Endothelial cell of umbilical vein (primary cell): ENCODE data around the gene CHCHD3. TPM values are rescaled to one million over a fixed set of nuclear protein-coding genes. Genes with fewer than 3 reads are reported as not detected.

Source experiments
- BruUV-seq: library from RNA; stranded (reverse); fragments of 400-500 nt; replicated peaks from 2 replicates; lab custom pipeline; 2021; lab: Mats Ljungman, UMichigan
- CTCF ChIA-PET: fragments of 300-600, 350-600 bp; sonication (Branson Sonifier 250); formaldehyde crosslinking; loops from one replicate; lab custom pipeline; 2021; ENCODE audit warnings: antibody characterized with exemption, inconsistent platforms; lab: Charles Lee
- POLR2A ChIA-PET: fragments of 300-600, 350-600 bp; sonication (Branson Sonifier 250); formaldehyde crosslinking; loops from one replicate; lab custom pipeline; 2021; ENCODE audit warnings: antibody characterized with exemption, inconsistent platforms; lab: Charles Lee
- DNase-seq: peaks from one replicate; pipeline ENCODE4 v3.0.0-alpha.2; 2011; ENCODE audit warnings: low read depth, low spot score
- FAIRE-seq: peaks from 2 replicates; lab custom pipeline; 2011; peaks lifted over from hg19 to GRCh38; lab: Jason Lieb, UNC
- H2AFZ ChIP-seq: 2 replicates; pipeline ENCODE4 v1.6.0; 2012; ENCODE audit warnings: low read depth, low read length, control low read depth, inconsistent platforms
- H3K27ac ChIP-seq: 2 replicates; pipeline ENCODE4 v1.5.1; 2011; ENCODE audit warnings: low read depth, mild to moderate bottlenecking, control low read depth, low read length, moderate library complexity; ENCODE audit not compliant: insufficient read depth
- H3K27me3 ChIP-seq, 2 experiments: 2 replicates each; pipeline versions ENCODE4 v1.6.0 to v1.6.1; 2011; ENCODE audit warnings: low read length in 2 of 2, mixed read lengths in 1 of 2; ENCODE audit not compliant: control insufficient read depth in 2 of 2, insufficient read depth in 2 of 2
- H3K36me3 ChIP-seq, 2 experiments: 2 replicates in 1 of 2; 3 replicates in 1 of 2; pipeline ENCODE4 v1.5.1; 2011; ENCODE audit warnings: low read length in 2 of 2, mild to moderate bottlenecking in 1 of 2, moderate library complexity in 1 of 2; ENCODE audit not compliant: control insufficient read depth in 2 of 2, insufficient read depth in 2 of 2; ENCODE audit errors: extremely low read depth in 1 of 2
- H3K4me1 ChIP-seq: 3 replicates; pipeline ENCODE4 v1.5.1; 2011; ENCODE audit warnings: mild to moderate bottlenecking, low read length; ENCODE audit not compliant: control insufficient read depth, insufficient read depth; ENCODE audit errors: extremely low read depth
- H3K4me2 ChIP-seq: 2 replicates; pipeline ENCODE4 v1.6.1; 2011; ENCODE audit warnings: low read length, control low read depth, mixed read lengths; ENCODE audit not compliant: insufficient read depth
- H3K4me3 ChIP-seq, 3 experiments: fragments of 200-600 bp in 1 of 3; sonication (generic), shearing (Covaris generic) in 1 of 3; replicated peaks in 1 of 3; 2 replicates each; pipeline ENCODE4 v1.5.1; 2011 to 2016; ENCODE audit warnings: control low read depth in 3 of 3, low read length in 3 of 3, mild to moderate bottlenecking in 2 of 3, inconsistent platforms in 1 of 3, low read depth in 1 of 3, moderate library complexity in 1 of 3; ENCODE audit not compliant: insufficient read depth in 1 of 3
- H3K79me2 ChIP-seq: 2 replicates; pipeline ENCODE4 v1.6.0; 2012; ENCODE audit warnings: low read length, inconsistent platforms; ENCODE audit not compliant: control insufficient read depth, insufficient read depth
- H3K9ac ChIP-seq: replicated peaks from 2 replicates; pipeline ENCODE3; 2011; ENCODE audit warnings: low read length, control low read depth; ENCODE audit not compliant: insufficient read depth; ENCODE audit errors: extremely low read depth
- H3K9me1 ChIP-seq: replicated peaks from 3 replicates; pipeline ENCODE4 v1.6.0; 2011; ENCODE audit warnings: mild to moderate bottlenecking, low read length; ENCODE audit not compliant: control insufficient read depth, insufficient read depth; ENCODE audit errors: extremely low read depth
- H3K9me3 ChIP-seq: replicated peaks from 2 replicates; pipeline ENCODE4 v1.5.1; 2012; ENCODE audit warnings: low read length, inconsistent platforms; ENCODE audit not compliant: control insufficient read depth, insufficient read depth
- H4K20me1 ChIP-seq: replicated peaks from 2 replicates; pipeline ENCODE3; 2011; ENCODE audit warnings: mild to moderate bottlenecking, low read length; ENCODE audit not compliant: control insufficient read depth, insufficient read depth; ENCODE audit errors: extremely low read depth
- CTCF ChIP-seq, 2 donors: IDR thresholded peaks; 1 replicate in 1 of 2; 2 replicates in 1 of 2; pipeline ENCODE4 v1.5.1; 2011; ENCODE audit warnings: low read length in 2 of 2, mild to moderate bottlenecking in 2 of 2, moderate library complexity in 2 of 2, control low read depth in 1 of 2, inconsistent platforms in 1 of 2, low read depth in 1 of 2; ENCODE audit not compliant: insufficient read depth in 1 of 2; ENCODE audit errors: extremely low read depth in 1 of 2
- EZH2 ChIP-seq: IDR thresholded peaks from 2 replicates; pipeline ENCODE4 v1.6.1; 2012; ENCODE audit warnings: borderline replicate concordance, low read depth, mild to moderate bottlenecking, moderate library complexity, low read length, inconsistent platforms; ENCODE audit not compliant: severe bottlenecking
- FOS ChIP-seq: IDR thresholded peaks from 2 replicates; pipeline ENCODE4 v1.6.1; 2011; ENCODE audit warnings: mild to moderate bottlenecking, low read length, moderate library complexity, borderline replicate concordance; ENCODE audit not compliant: insufficient read depth
- GATA2 ChIP-seq: IDR thresholded peaks from 2 replicates; pipeline ENCODE4 v1.7.0; 2011; ENCODE audit warnings: low read depth, mild to moderate bottlenecking, moderate library complexity, mixed read lengths, low read length; ENCODE audit not compliant: insufficient read length, insufficient read depth
- JUN ChIP-seq: IDR thresholded peaks from 2 replicates; pipeline ENCODE4 v1.6.1; 2011; ENCODE audit warnings: borderline replicate concordance, low read depth; ENCODE audit not compliant: insufficient read length, insufficient read depth
- MYC ChIP-seq: IDR thresholded peaks from one replicate; pipeline ENCODE4 v1.6.1; 2011; ENCODE audit warnings: mild to moderate bottlenecking, low read depth, low read length
- POLR2A ChIP-seq: IDR thresholded peaks from 2 replicates; pipeline ENCODE4 v1.6.1; 2012; ENCODE audit warnings: low read depth, mild to moderate bottlenecking, control low read depth, low read length
- POLR2AphosphoS5 ChIP-seq: IDR thresholded peaks from 2 replicates; pipeline ENCODE4 v1.6.1; 2012; ENCODE audit warnings: low read depth, mild to moderate bottlenecking, control low read depth, low read length, moderate library complexity; ENCODE audit not compliant: insufficient read depth
- dilution Hi-C: fragments of 300-500 bp; cut with MboI; formaldehyde crosslinking; loops from one replicate; pipeline ENCODE4 v1.15.0; 2019; ENCODE audit warnings: low sequenced_read_pairs; ENCODE audit not compliant: extremely low pct_ligation_motif_present
- intact Hi-C: fragments of 100-400 bp; cut with micrococcal nuclease; formaldehyde crosslinking; loops from one replicate; pipeline ENCODE4 v1.10.0; 2022
- polyA plus RNA-seq, 4 experiments: library from polyadenylated mRNA; depleted of rRNA in 3 of 4; stranded (reverse) in 3 of 4; unstranded in 1 of 4; fragments of >200 nt; gene quantifications; 2 replicates each; pipeline versions ENCODE4 v1.2.1 to v1.2.3, GENCODE V29; 2011 to 2012; ENCODE audit warnings: missing spikeins in 1 of 4
- total RNA-seq: library from RNA; stranded (reverse); gene quantifications from 2 replicates; pipeline ENCODE4 v1.2.3, GENCODE V29; 2021
- TF ChIP-seq, protein P1 (sequence below): IDR thresholded peaks from 2 replicates; pipeline ENCODE4 v1.6.1; 2011; ENCODE audit not compliant: insufficient read depth, insufficient read length

The CHCHD3 gene
- total and polyA plus RNA-seq, 2 donors (not counting 3 experiments of a cell fraction or from before 2014, with no cell fraction given): 22.0 to 63.7 TPM

- intact Hi-C loops: no loop called here
- H3K9me3 ChIP-seq: no peaks in the 10 kb centered on the region
- no peaks in the 10 kb centered on the region for H3K79me2 ChIP-seq
- H3K4me3 ChIP-seq: no peak overlapping the region
- H3K4me1 ChIP-seq: no peaks in the 10 kb centered on the region
- no peaks in the 10 kb centered on the region for H3K36me3 ChIP-seq
- POLR2A ChIA-PET: no interaction called here
- FAIRE-seq: no peak
- DNase-seq: no peak
- H3K27ac ChIP-seq: no peak overlapping the region
- no peak overlapping the region for H2AFZ ChIP-seq
- H3K9ac ChIP-seq: no peak overlapping the region
- no peaks in the 10 kb centered on the region for H3K9me1 ChIP-seq
- CTCF ChIA-PET: no interaction called here
- no TSS peak for BruUV-seq
- TF ChIP-seq POLR2AphosphoS5 (no peak), MYC (no peak), EZH2 (no peak), FOS (no peak), JUN (no peak), GATA2 (no peak), POLR2A (no peak), CTCF (IDR thresholded peaks at IDR 0.05; ENCODE audit: extremely low read depth in 1 of 2, insufficient read depth in 1 of 2, low read depth in 1 of 2, low read length in 2 of 2) (no peak)
- TF ChIP-seq, protein P1, sequence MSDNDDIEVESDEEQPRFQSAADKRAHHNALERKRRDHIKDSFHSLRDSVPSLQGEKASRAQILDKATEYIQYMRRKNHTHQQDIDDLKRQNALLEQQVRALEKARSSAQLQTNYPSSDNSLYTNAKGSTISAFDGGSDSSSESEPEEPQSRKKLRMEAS: no peak
- no peaks in the 10 kb centered on the region for H3K27me3 ChIP-seq
- no peak overlapping the region for H3K4me2 ChIP-seq
- dilution Hi-C loops: no loop called here
- no peaks in the 10 kb centered on the region for H4K20me1 ChIP-seq
These were observed 262.2 kb downstream of the CHCHD3 start for GRCh38 chr7:132819648-132820047.
